K562 (cell line): ENCODE data around the gene GNAL. TPM values are rescaled to one million over a fixed set of nuclear protein-coding genes. Genes with fewer than 3 reads are reported as not detected.

Experiments
- ATAC-seq: fragments of 200-7000 bp; cut with Tn5 transposase; 3 replicates; pipeline ENCODE4 v1.9.1; 2020; ENCODE audit warnings: moderate library complexity
- BruUV-seq: library from RNA; stranded (reverse); fragments of 400-500 nt; replicated peaks from 2 replicates; lab custom pipeline; 2021; lab: Mats Ljungman, UMichigan
- CTCF ChIA-PET: fragments of 300-600 bp; formaldehyde crosslinking; extraction: SDS; loops from one replicate; lab custom pipeline; 2021; ENCODE audit warnings: low intra/inter-chr PET ratio; lab: Yijun Ruan, JAX
- POLR2A ChIA-PET: fragments of 300-600, 350-650 bp; sonication (Branson Sonifier 250); formaldehyde crosslinking; extraction: SDS; loops from one replicate; lab custom pipeline; 2021; ENCODE audit warnings: antibody characterized with exemption, inconsistent platforms; lab: Yijun Ruan, JAX
- DNase-seq, 4 experiments: peaks; one replicate each; pipeline versions ENCODE4 v3.0.0 to v3.0.0-alpha.2; 2011 to 2018; ENCODE audit warnings: low spot score in 3 of 4, mixed read lengths in 3 of 4; ENCODE audit errors: extremely low read depth in 1 of 4
- FAIRE-seq: peaks from 2 replicates; lab custom pipeline; 2011; peaks lifted over from hg19 to GRCh38; lab: Jason Lieb, UNC
- H2AFZ ChIP-seq: 2 replicates; pipeline ENCODE4 v1.6.0; 2011; ENCODE audit warnings: low read depth, low read length, control low read depth, inconsistent platforms
- H3K27ac ChIP-seq: fragments of 200-600 bp; 3 replicates; pipeline ENCODE4 v1.8.0; 2011; ENCODE audit warnings: low read depth, mild to moderate bottlenecking, control low read depth, inconsistent platforms, low read length, moderate library complexity, mixed read lengths; ENCODE audit errors: extremely low read depth
- H3K27me3 ChIP-seq, 2 experiments: fragments of 300-600 bp in 1 of 2; 2 replicates in 1 of 2; 3 replicates in 1 of 2; pipeline versions ENCODE4 v1.6.0 to v1.8.0; 2011; ENCODE audit warnings: inconsistent platforms in 2 of 2, low read length in 2 of 2, mild to moderate bottlenecking in 1 of 2, mixed read lengths in 1 of 2, moderate library complexity in 1 of 2; ENCODE audit not compliant: control insufficient read depth in 2 of 2, insufficient read depth in 2 of 2
- H3K36me3 ChIP-seq: fragments of 300-600 bp; 3 replicates; pipeline ENCODE4 v1.8.0; 2011; ENCODE audit warnings: mild to moderate bottlenecking, low read length, inconsistent platforms; ENCODE audit not compliant: control insufficient read depth, insufficient read depth
- H3K4me1 ChIP-seq, 2 experiments: fragments of 200-600 bp in 1 of 2; replicated peaks in 1 of 2; 2 replicates in 1 of 2; 3 replicates in 1 of 2; pipeline versions ENCODE4 v1.5.1 to v1.8.0; 2011; ENCODE audit warnings: inconsistent platforms in 2 of 2, low read length in 2 of 2, mild to moderate bottlenecking in 1 of 2, mixed read lengths in 1 of 2, moderate library complexity in 1 of 2; ENCODE audit not compliant: control insufficient read depth in 2 of 2, insufficient read depth in 2 of 2
- H3K4me2 ChIP-seq: 2 replicates; pipeline ENCODE4 v1.6.1; 2011; ENCODE audit warnings: low read length, control low read depth, inconsistent platforms, mixed read lengths; ENCODE audit not compliant: insufficient read depth
- H3K4me3 ChIP-seq: fragments of 200-600 bp; sonication (generic), shearing (Covaris generic); 2 replicates; pipeline ENCODE4 v1.5.1; 2016; ENCODE audit warnings: control low read depth, inconsistent platforms
- H3K79me2 ChIP-seq: fragments of 200-600 bp; 3 replicates; pipeline ENCODE4 v1.8.0; 2011; ENCODE audit warnings: low read length, inconsistent platforms; ENCODE audit not compliant: control insufficient read depth, insufficient read depth
- H3K9ac ChIP-seq, 2 experiments: 2 replicates each; pipeline versions ENCODE4 v1.6.0 to v1.6.1; 2011; ENCODE audit warnings: low read depth in 2 of 2, low read length in 2 of 2, control low read depth in 1 of 2, inconsistent platforms in 1 of 2, mild to moderate bottlenecking in 1 of 2, mixed read lengths in 1 of 2; ENCODE audit not compliant: insufficient read depth in 1 of 2
- H3K9me1 ChIP-seq: one replicate; pipeline ENCODE4 v1.6.0; 2011; ENCODE audit warnings: inconsistent platforms, mild to moderate bottlenecking, low read length, moderate library complexity; ENCODE audit not compliant: control insufficient read depth, insufficient read depth
- H3K9me3 ChIP-seq: replicated peaks from 2 replicates; pipeline ENCODE4 v1.5.1; 2011; ENCODE audit warnings: low read depth, low read length, inconsistent platforms; ENCODE audit not compliant: control insufficient read depth, insufficient read depth
- H4K20me1 ChIP-seq: replicated peaks from 2 replicates; pipeline ENCODE4 v1.6.1; 2011; ENCODE audit warnings: low read length, inconsistent platforms, mixed read lengths; ENCODE audit not compliant: control insufficient read depth, insufficient read depth
- C11orf30 ChIP-seq: fragments of 450-650 bp; IDR thresholded peaks from 2 replicates; pipeline ENCODE4 v1.6.1; 2016; ENCODE audit warnings: low read depth, mild to moderate bottlenecking
- CHD2 ChIP-seq: IDR thresholded peaks from 2 replicates; pipeline ENCODE4 v1.6.1; 2011; ENCODE audit warnings: low read depth, low read length
- NCOA4 ChIP-seq: fragments of 450-650 bp; IDR thresholded peaks from 2 replicates; pipeline ENCODE4 v1.6.1; 2018; ENCODE audit warnings: mild to moderate bottlenecking; ENCODE audit not compliant: partially characterized antibody
- SETDB1 ChIP-seq: IDR thresholded peaks from one replicate; pipeline ENCODE4 v1.6.1; 2012; ENCODE audit warnings: low read length, control low read depth, inconsistent platforms
- ZNF316 ChIP-seq: fragments of 450-650 bp; IDR thresholded peaks from 2 replicates; pipeline ENCODE4 v1.6.1; 2016
- ZNF407 ChIP-seq: fragments of 450-650 bp; IDR thresholded peaks from 2 replicates; pipeline ENCODE4 v1.6.1; 2016; ENCODE audit warnings: low read depth
- ZNF584 ChIP-seq: fragments of 200-800 bp; sonication (Bioruptor generic); IDR thresholded peaks from 2 replicates; pipeline ENCODE4 v1.6.1; 2016; ENCODE audit warnings: low read depth, mild to moderate bottlenecking, missing genetic modification characterization, missing compliant biosample characterization
- ZNF780A ChIP-seq: fragments of 250-450 bp; sonication (Bioruptor Pico); IDR thresholded peaks from 2 replicates; pipeline ENCODE4 v1.5.0; 2021; ENCODE audit warnings: mild to moderate bottlenecking
- ZNF785 ChIP-seq: fragments of 250-450 bp; sonication (Bioruptor Pico); IDR thresholded peaks from 2 replicates; pipeline ENCODE4 v1.4.0; 2020; ENCODE audit warnings: mild to moderate bottlenecking
- WGBS: fragments of 100-300 bp; shearing (Covaris generic); methylation state at CpG from one replicate; pipeline ENCODE4 v1.1.6; 2016; ENCODE audit warnings: low coverage, mixed read lengths; ENCODE audit not compliant: insufficient coverage; ENCODE audit errors: missing lambda C conversion rate; 5-methylcytosine and 5-hydroxymethylcytosine counted together
- in situ Hi-C: fragments of 300-500 bp; cut with MboI; formaldehyde crosslinking; loops from 4 replicates; pipeline ENCODE4 v1.15.0; 2018; ENCODE audit warnings: inconsistent platforms, mixed read lengths
- intact Hi-C: fragments of 100-400 bp; cut with micrococcal nuclease; formaldehyde crosslinking; loops from 2 replicates; pipeline ENCODE4 v1.14.2; 2022
- polyA plus RNA-seq, 8 experiments: library from polyadenylated mRNA; depleted of rRNA in 4 of 8; stranded (reverse) in 5 of 8; unstranded in 3 of 8; fragments of >200 nt; fragmentation: Nextera tagmentation in 2 of 8; fragmentation: Illumina TruSeq in 1 of 8; extraction: Ambion mirVana in 2 of 8; extraction: Trizol in 1 of 8; gene quantifications; 2 replicates each; pipeline versions ENCODE4 v1.2.1 to v1.2.3, GENCODE V29; 2011 to 2014; ENCODE audit warnings: inconsistent platforms in 1 of 8, missing spikeins in 1 of 8
- total RNA-seq, 7 experiments: library from RNA; depleted of rRNA in 6 of 7; stranded (reverse); fragments of >200 nt in 6 of 7; fragmentation: Illumina TruSeq in 2 of 7; extraction: Trizol in 2 of 7; gene quantifications; 2 replicates each; pipeline versions ENCODE4 v1.2.1 to v1.2.3, GENCODE V29; 2011 to 2021; ENCODE audit warnings: low replicate concordance in 1 of 7
- TF ChIP-seq, protein P1 (sequence below): fragments of 450-650 bp; IDR thresholded peaks from 2 replicates; pipeline ENCODE4 v1.6.1; 2016

Gene GNAL
- total and polyA plus RNA-seq, 9 of the 15 experiments (the other 6 are each of a cell fraction or from before 2014, with no cell fraction given), result under 0.01 to 0.10 (median 0.01) TPM; not detected in 5

DNA sequence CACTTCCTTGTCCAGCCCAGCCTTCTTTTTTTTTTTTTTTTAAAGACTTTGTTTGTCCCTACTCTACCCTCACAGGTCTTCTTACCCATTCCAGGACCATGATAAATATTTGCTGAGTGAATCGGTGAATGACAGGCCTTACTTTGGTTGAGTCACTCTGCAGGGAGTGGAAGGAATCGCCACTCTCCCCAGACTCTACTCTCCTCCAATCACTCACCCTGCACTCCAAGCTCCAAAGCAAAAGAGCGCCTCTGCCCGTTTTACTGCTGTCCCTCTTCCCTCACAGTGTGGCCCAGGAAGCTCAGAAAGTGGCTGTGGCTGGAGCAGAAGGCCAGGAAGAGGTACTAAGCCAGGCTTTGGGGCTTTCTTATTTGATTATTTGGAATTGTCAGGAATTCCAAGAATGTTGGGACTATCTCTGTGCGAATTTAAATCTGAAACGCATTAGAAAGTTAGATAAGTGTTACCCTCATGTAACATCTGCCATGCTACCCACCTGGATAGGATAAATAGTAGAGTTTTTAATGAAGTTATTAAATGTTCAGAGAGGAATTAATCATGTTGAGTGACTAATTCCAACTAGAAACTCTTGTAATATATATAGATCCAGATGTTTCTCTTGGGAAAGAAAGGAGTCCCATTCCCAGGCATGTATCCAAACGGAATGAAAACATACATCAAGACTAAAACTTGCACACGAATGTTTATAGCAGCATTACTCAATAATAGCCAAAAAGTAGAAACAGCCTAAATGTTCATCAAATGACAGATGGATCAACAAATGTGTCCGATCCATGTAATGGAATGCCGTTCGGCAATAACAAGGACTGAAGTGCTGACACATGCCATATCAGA, 119.2 kb downstream of the GNAL start:
- Histone ChIP-seq H3K4me3 (no peak overlapping the region), H3K4me2 (no peak overlapping the region), H3K4me1 (peaks cover 12 to 17% of the 10 kb centered on the region in 2 experiments; a peak in 4 of 5 replicates), H3K27me3 (peaks cover 5 to 8% of the 10 kb centered on the region in 2 experiments; a peak in 2 of 5 replicates), H2AFZ (peak overlapping the region; percentile 83), H3K9ac (no peak overlapping the region), H4K20me1 (no peaks in the 10 kb centered on the region), H3K27ac (no peak overlapping the region), H3K9me1 (no peaks in the 10 kb centered on the region), H3K79me2 (no peaks in the 10 kb centered on the region), H3K36me3 (no peaks in the 10 kb centered on the region), H3K9me3 (no peaks in the 10 kb centered on the region)
- intact Hi-C loops (no loop called here), in situ Hi-C loops (no loop called here)
- POLR2A ChIA-PET, result interaction anchor here (0.6 kb wide), 1 partner anchor 18 kb away, joined by 3 read pairs; no protein-coding TSS in a partner anchor
- ATAC-seq, result peak; percentile 44
- WGBS, result 53% methylated on average over 11 of the region's 11 CpGs
- FAIRE-seq, result no peak
- CTCF ChIA-PET, result no interaction called here
- DNase-seq, result no peak
- BruUV-seq, result no TSS peak
- TF ChIP-seq CHD2 (no peak), ZNF780A (CRISPR knock-in tag) (no peak), ZNF316 (0 out of 2 replicates have a peak, but pooled peaks have one; percentile 21), ZNF785 (no peak), ZNF407 (no peak), ZNF584 (CRISPR knock-in tag) (no peak), SETDB1 (no peak), NCOA4 (no peak), C11orf30 (no peak)
- TF ChIP-seq, protein P1, sequence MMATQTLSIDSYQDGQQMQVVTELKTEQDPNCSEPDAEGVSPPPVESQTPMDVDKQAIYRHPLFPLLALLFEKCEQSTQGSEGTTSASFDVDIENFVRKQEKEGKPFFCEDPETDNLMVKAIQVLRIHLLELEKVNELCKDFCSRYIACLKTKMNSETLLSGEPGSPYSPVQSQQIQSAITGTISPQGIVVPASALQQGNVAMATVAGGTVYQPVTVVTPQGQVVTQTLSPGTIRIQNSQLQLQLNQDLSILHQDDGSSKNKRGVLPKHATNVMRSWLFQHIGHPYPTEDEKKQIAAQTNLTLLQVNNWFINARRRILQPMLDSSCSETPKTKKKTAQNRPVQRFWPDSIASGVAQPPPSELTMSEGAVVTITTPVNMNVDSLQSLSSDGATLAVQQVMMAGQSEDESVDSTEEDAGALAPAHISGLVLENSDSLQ, result peak; percentile 86
